ENCODE measurements around the gene GLOD4.
"Not testable (repeated sequence)": the region's sequence is repeated elsewhere in the genome, so short reads cannot be mapped to it uniquely, and the experiment has no call there.

Gene GLOD4

GRCh38 chr17:781805-782731, at the start of gene GLOD4, which contains the start of gene MRM3:
GLOD4 (minus strand) TSS chr17:782280; CDS start chr17:782255, 25 bp downstream.
MRM3 (plus strand) TSS chr17:782353; CDS start chr17:782379, 26 bp downstream.
- peak; percentile 77 for DNase-seq (ENCODE audit: low spot score)

- DNase-seq (ENCODE audit: low spot score), result no peak
These were observed 48.9 kb upstream of the GLOD4 start for GRCh38 chr17:830950-831349.

GRCh38 chr17:830381-830780, 48.3 kb upstream of the GLOD4 start:
- no peak for DNase-seq (ENCODE audit: low spot score)

GRCh38 chr17:829614-830013, 47.5 kb upstream of the GLOD4 start:
- not testable (repeated sequence) for DNase-seq (ENCODE audit: low spot score)

DNA sequence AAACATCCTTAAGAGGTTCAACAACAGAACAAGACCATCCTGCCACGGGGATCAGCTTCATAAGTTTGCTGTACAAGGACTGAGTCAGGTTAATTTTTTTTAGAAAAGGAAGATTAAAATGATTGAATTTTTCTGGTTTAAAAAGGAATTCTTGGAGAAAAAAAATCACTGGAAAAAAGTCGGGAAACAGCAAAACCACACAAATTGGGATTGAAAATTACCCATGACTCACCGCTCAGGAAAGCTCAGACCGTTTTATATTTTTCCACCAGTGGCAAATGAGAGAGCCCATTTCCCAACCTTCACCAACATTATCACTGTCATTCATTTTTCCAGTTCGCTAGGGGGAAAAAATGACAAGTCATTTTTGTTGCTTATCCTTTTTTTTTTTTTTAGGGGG, 46.7 kb upstream of the GLOD4 start:
- no peak for DNase-seq (ENCODE audit: low spot score)

DNA sequence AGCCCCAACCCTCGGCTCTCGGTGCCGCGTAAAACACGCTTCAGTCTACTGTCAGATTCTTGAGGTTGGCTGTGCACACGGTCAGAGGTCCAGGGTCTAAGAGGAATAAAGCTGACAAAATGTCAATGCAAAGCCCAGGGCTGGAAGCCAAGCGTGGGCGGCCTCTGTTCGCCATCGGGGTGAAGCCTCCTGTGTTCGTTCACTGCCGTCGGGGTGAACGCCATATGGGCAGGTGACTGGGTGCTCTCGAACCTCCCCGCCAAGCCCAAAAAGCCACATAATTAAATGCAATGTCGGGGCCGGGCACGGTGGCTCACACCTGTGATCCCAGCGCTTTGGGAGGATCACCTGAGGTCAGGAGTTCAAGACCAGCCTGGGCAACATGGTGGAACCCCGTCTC, 44.7 kb upstream of the GLOD4 start:
- no peak for DNase-seq (ENCODE audit: low spot score)

- no peak for DNase-seq (ENCODE audit: low spot score)
These were observed 43.1 kb upstream of the GLOD4 start for GRCh38 chr17:825216-825615.

- no peak for DNase-seq (ENCODE audit: low spot score)
These were observed 42.3 kb upstream of the GLOD4 start for GRCh38 chr17:824378-824777.

GRCh38 chr17:823501-823902, 41.4 kb upstream of the GLOD4 start:
- DNase-seq (ENCODE audit: low spot score), result no peak

DNA sequence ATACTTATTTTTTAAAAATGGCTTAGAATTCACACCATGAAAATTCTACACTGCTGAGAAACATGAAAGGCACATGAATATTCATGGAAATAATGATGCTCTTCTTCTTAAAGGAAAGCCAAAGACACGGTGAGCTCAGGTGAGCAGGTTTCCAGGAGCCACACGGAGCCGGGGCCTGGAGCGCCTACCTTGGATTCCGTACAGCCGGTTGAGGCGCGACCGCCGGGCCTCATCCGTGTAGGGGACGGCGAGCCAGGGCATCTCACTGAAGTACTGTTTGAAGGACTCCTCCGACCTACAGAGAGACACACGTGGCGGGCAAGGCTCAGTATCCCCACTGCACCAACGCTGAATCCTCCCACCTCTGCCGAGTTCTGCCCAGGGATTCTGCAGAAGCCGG, 37.2 kb upstream of the GLOD4 start:
- no peak for DNase-seq (ENCODE audit: low spot score)

DNA sequence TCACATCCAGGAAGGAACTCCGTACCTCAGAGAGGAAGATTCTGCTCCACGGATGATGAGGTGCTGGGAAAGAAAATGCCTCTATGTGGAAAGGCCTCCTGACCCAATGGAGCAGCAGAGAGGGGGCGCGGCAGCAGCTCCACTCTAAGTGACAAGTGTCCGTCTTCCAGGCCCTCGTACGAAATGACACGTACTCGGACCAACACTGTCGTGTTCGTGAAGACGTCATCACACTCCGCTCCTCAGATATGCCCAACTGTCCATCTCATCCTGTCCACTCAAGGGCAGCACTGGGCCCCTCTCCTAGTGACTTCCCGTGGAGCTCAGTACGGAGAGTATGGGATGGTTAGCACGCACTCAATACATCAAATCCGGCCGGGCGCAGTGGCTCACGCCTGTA, 32.3 kb upstream of the GLOD4 start:
- DNase-seq (ENCODE audit: low spot score), result no peak

DNA sequence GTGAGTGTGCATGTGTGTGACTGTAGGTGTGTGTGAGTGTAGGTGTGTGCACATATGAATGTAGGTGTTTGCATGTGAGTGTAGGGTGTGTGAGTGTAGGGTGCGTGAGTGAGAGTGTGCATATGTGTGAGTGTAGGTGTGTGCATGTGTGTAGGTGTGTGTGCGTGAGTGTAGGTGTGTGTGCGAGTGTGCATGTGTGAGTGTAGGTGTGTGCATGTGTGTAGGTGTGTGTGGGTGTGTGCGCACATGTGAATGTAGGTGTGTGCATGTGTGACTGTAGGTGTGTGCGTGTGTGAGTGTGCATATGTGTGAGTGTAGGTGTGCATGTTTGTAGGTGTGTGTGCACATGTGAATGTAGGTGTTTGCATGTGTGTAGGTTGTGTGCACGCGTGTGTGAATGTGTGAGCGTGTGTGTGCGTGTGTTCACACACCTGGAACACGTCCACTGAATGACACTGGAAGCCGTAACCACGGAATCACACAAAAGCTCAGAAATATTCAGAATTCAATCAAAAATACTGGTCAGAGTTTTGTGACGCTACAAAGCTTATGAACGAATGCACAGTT, 30.6 kb upstream of the GLOD4 start:
- no peak for DNase-seq (ENCODE audit: low spot score)

DNA sequence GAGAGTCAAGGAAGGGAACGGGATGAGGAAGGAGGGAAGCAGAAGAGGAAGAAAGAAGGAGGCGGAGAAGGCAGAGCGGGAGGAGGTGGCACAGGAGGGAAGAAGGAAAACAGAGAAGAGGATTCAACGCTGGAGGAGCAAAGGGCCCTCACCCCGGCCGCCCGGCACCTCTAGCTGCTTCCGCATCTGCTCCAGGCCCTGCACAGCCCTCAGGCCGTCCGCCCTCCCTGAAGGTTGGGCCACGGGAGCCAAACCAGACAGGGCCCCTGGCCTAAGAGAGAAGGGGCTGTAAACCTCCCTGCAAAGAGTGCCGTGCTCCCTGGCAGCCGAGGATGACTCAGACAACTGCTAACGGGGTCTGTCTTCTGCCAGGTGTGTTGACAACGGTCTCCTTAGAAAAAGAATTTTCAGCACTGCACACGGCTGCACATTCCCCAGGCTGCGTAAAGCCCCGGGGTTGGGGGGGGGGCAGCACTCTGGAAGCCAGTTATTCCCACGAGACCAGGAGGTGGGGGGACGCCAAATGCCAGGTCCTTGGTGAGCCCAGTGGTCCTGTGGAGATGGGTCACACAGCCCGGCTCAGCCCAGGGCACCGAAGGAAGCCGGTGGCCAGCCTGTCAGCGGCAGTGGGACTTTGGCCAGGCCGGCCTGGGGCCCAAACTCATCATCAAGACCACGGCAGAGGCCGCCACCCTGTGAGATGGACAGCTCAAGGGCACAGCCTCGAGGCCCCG, 29.1 kb upstream of the GLOD4 start:
- DNase-seq (ENCODE audit: low spot score), result no peak

DNA sequence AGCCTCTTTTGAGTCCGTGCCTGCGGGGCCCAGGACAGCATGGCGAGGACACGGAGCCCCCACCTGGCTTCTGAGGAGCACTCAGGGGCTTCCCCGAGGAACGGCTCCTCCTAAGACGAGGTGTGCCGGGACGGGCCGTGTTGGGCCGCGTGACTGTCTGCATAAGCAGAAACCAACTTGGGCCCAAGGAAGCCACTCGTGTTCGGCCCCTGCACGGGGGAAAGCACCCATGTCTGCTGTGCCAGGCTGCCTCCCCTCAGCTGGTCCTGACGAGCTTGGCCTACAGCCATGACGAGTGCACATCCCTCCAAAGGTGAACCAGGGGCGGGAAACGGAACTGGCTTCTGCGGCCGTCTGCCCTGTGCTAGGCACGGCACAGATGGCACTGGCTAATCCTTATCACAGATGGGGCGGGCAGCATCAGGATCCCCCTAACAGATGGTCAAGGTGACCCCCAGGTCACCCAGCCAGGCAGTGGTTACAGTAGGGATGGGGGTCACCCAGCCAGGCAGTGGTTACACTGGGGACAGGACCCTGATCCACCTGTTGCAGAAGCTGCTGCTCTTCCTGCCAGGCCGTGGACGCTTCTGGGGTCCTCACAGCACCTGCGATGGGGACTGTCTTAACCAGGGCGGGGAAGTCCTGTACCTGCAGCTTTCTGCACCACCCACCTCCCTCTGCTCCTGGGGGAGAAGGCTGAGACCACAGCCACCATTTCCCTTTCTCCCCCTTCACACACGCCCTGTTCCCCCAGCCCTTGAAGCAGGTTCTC, 25.6 kb upstream of the GLOD4 start:
- no peak for DNase-seq (ENCODE audit: low spot score)

DNA sequence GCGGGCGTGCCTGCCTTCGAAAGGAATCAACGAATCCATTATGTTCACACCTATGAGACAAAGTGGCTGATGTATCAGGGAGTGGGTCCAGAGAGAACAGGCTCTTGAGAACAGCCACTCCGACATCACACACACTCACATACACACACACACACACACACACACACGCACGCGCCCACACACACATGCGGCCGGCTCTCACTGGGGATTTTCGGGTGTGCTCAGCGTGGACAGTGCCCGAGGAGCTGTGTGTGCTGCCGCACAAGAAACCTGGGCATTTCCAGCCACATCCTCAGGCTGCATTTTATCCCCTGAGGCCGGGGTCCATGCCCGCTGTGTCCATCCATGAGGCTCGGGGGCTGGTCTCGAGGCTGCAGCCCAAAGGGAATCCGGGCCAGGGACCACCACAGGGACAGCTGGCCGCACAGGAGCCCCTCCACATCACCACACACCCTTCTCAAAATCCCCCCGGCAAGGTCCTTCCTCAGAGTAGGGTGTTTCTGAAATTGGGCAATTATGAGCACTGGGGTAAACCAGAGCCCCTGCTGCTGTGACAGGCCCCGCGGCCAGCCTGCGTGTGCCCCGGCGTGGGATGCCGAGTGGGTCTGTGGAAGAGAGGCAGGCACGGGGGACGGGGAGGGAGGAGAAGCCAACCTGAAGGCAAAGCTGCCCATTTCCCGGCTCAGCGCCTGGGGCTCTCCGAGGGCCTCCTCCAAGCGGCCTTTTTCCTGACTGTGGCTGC, 24.9 kb upstream of the GLOD4 start:
- DNase-seq (ENCODE audit: low spot score), result no peak

- DNase-seq (ENCODE audit: low spot score), result no peak
These were observed 24.3 kb upstream of the GLOD4 start for GRCh38 chr17:806346-806745.

DNA sequence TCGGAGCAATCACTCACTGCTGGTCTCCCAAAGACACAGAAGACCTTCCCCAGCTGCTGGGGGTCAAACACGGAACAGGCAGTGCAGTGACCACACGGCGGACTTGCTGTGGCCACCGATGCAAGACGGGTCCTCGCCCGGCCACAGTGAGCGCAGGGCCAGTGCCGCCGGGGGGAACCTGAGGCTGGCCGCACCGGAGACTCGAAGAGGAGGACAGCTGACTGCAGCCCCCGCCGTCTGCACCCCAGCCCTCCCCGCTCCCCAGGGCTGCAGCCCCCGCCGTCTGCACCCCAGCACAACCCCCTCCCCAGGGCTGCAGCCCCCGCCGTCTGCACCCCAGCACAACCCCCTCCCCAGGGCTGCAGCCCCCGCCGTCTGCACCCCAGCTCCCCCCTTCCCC, 23.8 kb upstream of the GLOD4 start:
- DNase-seq (ENCODE audit: low spot score), result not testable (repeated sequence)

- DNase-seq (ENCODE audit: low spot score), result no peak
These were observed 22.7 kb upstream of the GLOD4 start for GRCh38 chr17:804541-805435.

GRCh38 chr17:802901-803881, 21.1 kb upstream of the GLOD4 start:
- no peak for DNase-seq (ENCODE audit: low spot score)

All from pons (tissue), 1 donor.